IPS DF 4.7 (cell line): ENCODE results near the gene HES7.

Source experiments
- DNase-seq: peaks from one replicate; pipeline ENCODE4 v3.0.0-alpha.2; 2013; ENCODE audit warnings: low spot score; ENCODE audit errors: extremely low read depth

The HES7 gene

DNA sequence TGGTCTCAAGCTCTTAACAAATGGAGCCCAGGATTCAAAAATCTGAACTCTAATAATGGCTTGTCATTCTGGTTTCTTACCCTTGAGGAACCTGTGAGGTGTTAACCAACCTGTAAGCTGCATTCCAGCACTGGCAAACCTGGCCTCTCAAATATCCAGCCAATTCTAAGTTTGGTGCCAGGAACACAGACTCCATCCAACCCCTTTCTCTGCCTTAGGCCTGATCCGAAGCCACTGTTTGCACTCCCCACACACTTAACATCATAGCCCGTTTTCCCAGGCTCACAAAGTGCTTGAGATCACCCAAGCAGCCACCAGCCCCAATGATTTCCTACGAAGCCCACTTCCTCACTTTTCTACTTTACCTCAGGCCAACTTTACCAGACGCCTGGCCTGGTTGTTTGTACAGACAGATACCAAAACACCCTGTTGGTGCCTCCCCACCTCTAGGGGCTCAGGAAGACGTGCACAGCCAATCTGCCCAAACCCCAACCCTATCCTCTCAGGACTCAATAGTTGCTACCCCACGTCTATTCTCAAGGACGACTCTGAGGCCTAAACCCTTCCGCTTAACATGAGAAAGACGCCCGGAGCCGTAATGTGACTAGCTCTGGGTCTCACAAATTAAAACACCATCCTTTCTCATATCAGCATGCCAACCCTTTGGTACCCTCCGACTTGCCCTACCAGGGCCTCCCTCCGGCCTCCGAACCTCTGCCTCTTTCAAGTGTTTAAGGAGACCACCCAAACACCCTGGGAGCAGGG lies 31.5 kb upstream of the HES7 start:
- no peak for DNase-seq

DNA sequence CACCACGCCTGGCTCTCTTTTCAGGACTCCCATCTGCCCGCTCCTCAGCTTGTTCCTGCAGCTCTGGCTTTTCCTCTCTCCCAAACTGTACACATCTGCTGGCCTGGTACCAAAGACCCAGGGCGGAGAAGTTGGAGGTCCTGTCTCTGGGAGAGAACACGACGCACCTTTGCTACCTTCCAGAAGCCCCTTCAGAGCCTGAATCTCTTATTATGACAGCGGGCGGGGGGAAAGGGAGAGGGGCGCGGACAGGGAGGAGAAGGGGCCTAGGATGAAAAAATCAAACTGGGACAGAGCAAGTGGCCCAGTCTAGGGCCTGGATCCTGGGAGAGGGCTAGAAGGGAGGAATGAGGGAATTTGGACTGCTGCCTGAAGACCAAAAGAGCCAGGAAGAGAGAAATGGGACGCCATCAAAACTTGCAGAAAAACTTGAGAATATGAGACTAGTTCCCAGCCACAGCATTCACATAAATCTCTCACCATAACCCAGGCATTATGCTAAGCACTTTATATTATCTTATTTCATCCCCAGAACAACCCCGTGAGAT lies 30.8 kb upstream of the HES7 start:
- DNase-seq = no peak

DNA sequence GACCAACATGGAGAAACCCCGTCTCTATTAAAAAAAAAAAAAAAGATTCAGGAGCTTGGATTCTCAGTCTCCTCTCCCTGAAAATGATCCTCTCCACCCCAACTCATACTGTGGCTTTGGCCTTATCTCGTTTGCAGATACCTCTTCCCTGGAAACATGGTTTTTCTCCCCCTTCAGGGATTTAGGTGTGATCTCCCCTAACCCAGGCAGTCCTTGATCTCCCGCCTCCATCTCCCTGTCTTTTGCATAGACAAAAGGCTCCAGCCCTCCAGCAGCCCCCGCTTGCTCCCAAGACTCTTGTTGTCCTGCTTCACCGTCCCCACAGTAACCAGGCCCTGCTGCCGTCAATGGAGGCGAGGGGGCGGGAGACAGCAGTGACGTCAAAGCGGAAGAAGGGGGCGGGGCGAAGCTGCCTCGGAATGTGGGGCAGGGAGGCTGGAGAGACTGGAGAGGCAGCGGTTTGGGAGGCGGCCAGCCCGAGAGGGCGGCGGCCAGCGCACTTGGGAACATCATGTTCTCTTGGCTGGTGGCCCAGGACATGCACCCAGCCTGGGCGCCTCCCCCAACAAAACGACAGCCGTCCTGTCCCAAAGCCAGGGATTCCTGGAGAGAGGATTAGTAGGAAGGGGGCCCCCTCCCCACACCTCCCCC lies 30.2 kb upstream of the HES7 start:
- DNase-seq = no peak

DNA sequence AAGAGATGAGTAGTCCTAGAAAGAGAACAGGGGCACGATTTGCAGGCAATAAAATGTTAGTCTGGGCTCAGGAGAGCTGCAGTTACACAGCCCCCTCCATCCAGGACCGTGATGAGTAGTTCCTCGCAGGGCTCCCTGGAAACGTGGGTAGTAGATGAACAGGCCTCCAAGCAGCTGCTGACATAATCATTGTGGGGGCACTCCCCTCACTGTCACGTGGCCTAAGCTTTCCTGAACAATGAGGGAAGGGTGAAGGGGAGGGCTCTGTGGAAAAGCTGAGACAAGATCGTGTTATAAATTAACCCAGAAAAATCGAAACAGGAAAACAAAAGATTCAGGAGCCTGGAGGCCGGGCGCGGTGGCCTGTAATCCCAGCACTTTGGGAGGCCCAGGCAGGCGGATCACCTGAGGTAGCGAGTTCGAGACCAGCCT lies 29.6 kb upstream of the HES7 start:
- DNase-seq = no peak

DNA sequence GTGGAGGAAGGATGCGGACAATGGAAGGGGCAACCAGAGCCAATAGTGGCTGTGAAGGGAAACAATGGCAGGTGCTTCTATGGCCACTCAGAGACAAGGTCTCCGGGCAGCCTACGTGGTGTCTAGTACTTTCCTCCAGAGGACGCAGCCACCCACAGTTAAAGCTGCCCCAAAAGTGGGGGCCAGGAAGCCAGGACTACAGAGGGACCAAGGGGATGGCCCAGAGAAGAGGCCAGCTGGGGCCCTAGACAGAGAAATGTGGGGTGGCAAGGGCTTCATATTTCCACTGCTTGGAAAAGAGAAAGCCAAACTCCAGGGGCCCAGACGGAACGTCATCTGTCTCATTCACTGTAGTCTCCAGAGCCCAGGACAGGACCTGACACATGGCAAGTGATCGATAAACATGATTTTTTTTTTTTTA lies 29.1 kb upstream of the HES7 start:
- no peak for DNase-seq

GRCh38 chr17:8152112-8152775 lies 28.3 kb upstream of the HES7 start, which contains the start of gene PER1:
Gene PER1 (minus strand): TSS chr17:8152404. CDS start chr17:8150706, 1,698 bp downstream.
- no peak for DNase-seq

GRCh38 chr17:8151641-8152111 lies 27.8 kb upstream of the HES7 start:
- no peak for DNase-seq

GRCh38 chr17:8151120-8151640 lies 27.3 kb upstream of the HES7 start:
- DNase-seq = no peak

- no peak for DNase-seq
Measured at GRCh38 chr17:8150194-8151119, 26.6 kb upstream of the HES7 start.

DNA sequence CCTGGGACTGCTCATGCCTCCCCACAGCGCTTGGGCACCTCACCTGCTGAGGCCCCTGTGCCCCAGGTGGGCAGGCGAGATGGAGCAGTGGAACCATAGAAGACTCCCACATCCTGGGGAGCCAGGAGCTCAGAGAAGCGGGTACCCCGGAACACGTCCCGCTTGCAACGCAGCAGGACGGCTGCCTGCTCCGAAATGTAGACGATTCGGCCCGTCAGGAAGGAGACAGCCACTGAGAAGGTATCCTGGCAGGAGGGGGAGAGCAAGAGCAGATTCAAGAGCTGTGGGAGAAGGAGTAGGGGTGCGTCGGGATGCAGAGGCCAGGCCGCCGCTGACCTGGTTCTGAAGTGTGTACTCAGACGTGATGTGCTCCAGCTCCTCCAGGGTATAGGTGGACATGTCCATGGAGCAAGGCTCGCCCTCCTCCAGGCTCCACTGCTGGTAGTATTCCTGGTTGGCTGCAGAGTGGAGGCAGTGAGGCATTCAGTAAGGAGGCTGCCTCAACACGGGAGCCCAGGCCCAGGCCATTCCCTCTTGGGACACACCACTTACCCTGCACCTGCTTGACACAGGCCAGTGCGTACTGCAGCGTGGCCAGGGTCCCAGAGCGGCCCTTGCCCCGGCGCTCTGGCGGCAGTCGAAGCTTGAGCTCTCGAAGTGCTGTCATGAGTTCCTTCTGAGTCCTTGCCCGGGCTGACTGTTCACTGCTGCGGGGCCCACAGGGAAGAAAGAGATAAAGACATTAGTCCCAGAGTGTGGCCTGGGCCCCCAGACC lies 25.7 kb upstream of the HES7 start:
- no peak for DNase-seq

DNA sequence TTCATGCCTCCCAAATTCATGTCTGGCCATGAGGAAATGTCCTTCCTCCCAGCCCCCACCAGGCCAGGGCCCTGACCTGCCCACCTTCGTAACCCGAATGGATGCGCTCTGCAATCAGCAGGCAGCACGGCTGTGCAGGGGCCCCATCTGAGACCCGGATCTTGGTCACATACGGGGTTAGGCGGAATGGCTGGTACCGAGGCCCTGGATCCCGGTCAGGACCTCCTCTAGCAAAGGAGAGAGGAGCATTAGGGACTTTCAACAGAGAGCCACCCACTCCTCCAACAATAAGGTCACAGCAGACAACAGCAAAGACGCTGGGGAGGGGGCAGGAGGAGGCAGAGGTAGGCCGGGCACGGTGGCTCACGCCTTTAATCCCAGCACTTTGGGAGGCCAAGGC lies 24.7 kb upstream of the HES7 start:
- DNase-seq = no peak

- DNase-seq = no peak
Measured at GRCh38 chr17:8147805-8148404, 24.0 kb upstream of the HES7 start.

DNA sequence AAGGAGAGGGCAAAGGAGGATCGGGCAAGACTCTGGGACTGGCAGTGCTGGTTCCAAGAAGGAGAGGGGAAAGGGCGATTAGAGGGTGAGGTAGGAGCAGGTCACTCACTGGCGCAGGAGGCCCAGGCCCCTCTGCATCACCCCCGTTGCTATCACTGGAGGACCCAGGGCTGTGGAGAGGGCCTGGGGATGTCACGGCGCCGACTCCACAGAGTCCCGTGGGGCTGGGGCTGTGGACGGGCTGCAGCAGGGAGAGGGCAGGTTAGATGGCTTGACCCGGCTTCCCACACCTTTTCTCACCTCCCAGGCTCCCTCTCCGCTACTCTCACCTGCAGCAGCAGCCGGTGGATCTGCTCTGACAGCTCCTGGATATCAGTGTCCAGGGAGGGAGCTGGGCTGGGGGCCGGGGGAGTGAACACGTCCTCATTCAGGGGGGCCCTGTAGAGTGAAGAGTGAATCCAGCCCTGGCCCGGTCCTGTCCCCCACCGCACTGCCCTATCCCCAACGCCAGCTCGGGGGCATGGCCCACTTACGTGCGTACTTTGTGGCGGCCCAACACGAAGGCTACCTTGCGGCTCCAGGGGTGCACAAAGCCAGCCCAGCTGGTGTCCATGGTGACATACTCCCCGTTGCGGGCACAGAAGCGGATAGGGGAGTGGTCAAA lies 23.4 kb upstream of the HES7 start:
- no peak for DNase-seq

- no peak for DNase-seq
Measured at GRCh38 chr17:8146381-8147140, 22.7 kb upstream of the HES7 start.

DNA sequence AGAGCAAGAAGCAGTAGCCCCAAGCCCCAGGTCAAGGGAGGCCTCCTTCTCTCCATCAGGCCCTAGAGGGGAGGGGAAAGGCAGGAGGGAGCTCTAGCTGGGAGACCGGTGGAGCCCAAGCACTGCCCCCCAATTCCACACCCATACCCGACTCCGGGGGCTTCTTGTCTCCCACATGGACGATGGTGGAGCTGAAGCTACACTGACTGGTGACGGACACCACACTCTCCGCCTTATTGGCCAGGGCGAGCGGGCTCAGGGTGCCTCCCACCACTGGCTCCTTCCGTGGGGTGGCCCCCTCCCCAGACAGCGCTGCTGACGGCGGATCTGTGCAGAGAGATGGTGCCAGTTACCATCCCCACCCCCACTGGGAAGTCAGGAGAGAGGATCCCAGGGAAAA lies 21.9 kb upstream of the HES7 start:
- no peak for DNase-seq

- no peak for DNase-seq
Measured at GRCh38 chr17:8144401-8145231, 20.7 kb upstream of the HES7 start.
